Liver (tissue), 9 donors: ENCODE measurements around the gene PRPF18. TPM values are rescaled to one million over a fixed set of nuclear protein-coding genes. Genes with fewer than 3 reads are reported as not detected.

ENCODE experiments used
- DNase-seq: peaks from one replicate; pipeline ENCODE4 v3.0.0-alpha.2; 2017; ENCODE audit warnings: low spot score
- H3K27ac ChIP-seq, 2 donors: one replicate each; pipeline ENCODE4 v1.7.0; 2013; ENCODE audit warnings: inconsistent platforms in 2 of 2, low read length in 2 of 2, control low read depth in 1 of 2, low read depth in 1 of 2, mild to moderate bottlenecking in 1 of 2
- H3K27me3 ChIP-seq, 4 donors: one replicate each; pipeline versions ENCODE4 v1.6.1 to v1.7.0; 2013; ENCODE audit warnings: low read length in 3 of 4, inconsistent platforms in 1 of 4, mild to moderate bottlenecking in 1 of 4, moderate library complexity in 1 of 4; ENCODE audit not compliant: control insufficient read depth in 4 of 4, insufficient read depth in 4 of 4
- H3K36me3 ChIP-seq, 4 donors: one replicate each; pipeline versions ENCODE4 v1.6.1 to v1.7.0; 2013; ENCODE audit warnings: low read length in 3 of 4, mild to moderate bottlenecking in 3 of 4, low read depth in 1 of 4, moderate library complexity in 1 of 4; ENCODE audit not compliant: control insufficient read depth in 4 of 4, insufficient read depth in 3 of 4
- H3K4me1 ChIP-seq, 4 donors: one replicate each; pipeline versions ENCODE4 v1.6.1 to v1.7.0; 2013; ENCODE audit warnings: low read length in 3 of 4, mild to moderate bottlenecking in 3 of 4, moderate library complexity in 1 of 4; ENCODE audit not compliant: control insufficient read depth in 4 of 4, insufficient read depth in 4 of 4
- H3K4me3 ChIP-seq, 3 donors: one replicate each; pipeline versions ENCODE4 v1.6.1 to v1.7.0; 2013; ENCODE audit warnings: low read length in 3 of 3, control low read depth in 1 of 3, low read depth in 1 of 3, mild to moderate bottlenecking in 1 of 3
- H3K9ac ChIP-seq, 2 donors: one replicate each; pipeline ENCODE4 v1.7.0; 2013; ENCODE audit warnings: low read length in 2 of 2, mild to moderate bottlenecking in 2 of 2, moderate library complexity in 2 of 2, control low read depth in 1 of 2, low read depth in 1 of 2
- H3K9me3 ChIP-seq, 4 donors: one replicate each; pipeline versions ENCODE4 v1.6.1 to v1.7.0; 2013; ENCODE audit warnings: low read length in 3 of 4; ENCODE audit not compliant: control insufficient read depth in 4 of 4
- EGR1 ChIP-seq, 2 donors: IDR thresholded peaks; 2 replicates each; pipeline ENCODE4 v1.6.1; 2016 to 2018; ENCODE audit warnings: antibody characterized with exemption in 2 of 2, low read depth in 2 of 2
- FOXA1 ChIP-seq: IDR thresholded peaks from 2 replicates; pipeline ENCODE4 v1.6.1; 2016; ENCODE audit warnings: antibody characterized with exemption
- FOXA2 ChIP-seq: IDR thresholded peaks from 2 replicates; pipeline ENCODE4 v1.6.1; 2016; ENCODE audit warnings: antibody characterized with exemption
- GABPA ChIP-seq, 2 donors: IDR thresholded peaks in 1 of 2; conservative IDR thresholded peaks in 1 of 2; 2 replicates each; pipeline ENCODE4 v1.6.1; 2016; ENCODE audit warnings: antibody characterized with exemption in 2 of 2, mild to moderate bottlenecking in 1 of 2, moderate library complexity in 1 of 2
- HNF4A ChIP-seq, 2 donors: conservative IDR thresholded peaks; 2 replicates each; pipeline ENCODE4 v1.6.1; 2016; ENCODE audit warnings: antibody characterized with exemption in 2 of 2, mild to moderate bottlenecking in 2 of 2
- HNF4G ChIP-seq: IDR thresholded peaks from 2 replicates; pipeline ENCODE4 v1.6.1; 2016; ENCODE audit warnings: antibody characterized with exemption
- JUND ChIP-seq, 2 donors: IDR thresholded peaks; 2 replicates each; pipeline ENCODE4 v1.6.1; 2016; ENCODE audit warnings: antibody characterized with exemption in 2 of 2
- NR2F2 ChIP-seq: IDR thresholded peaks from 2 replicates; pipeline ENCODE4 v1.6.1; 2016; ENCODE audit warnings: antibody characterized with exemption
- RAD21 ChIP-seq, 2 donors: IDR thresholded peaks; 2 replicates each; pipeline ENCODE4 v1.6.1; 2016; ENCODE audit warnings: antibody characterized with exemption in 2 of 2, mild to moderate bottlenecking in 2 of 2
- RXRA ChIP-seq, 2 donors: IDR thresholded peaks; 2 replicates each; pipeline ENCODE4 v1.6.1; 2017 to 2018; ENCODE audit warnings: antibody characterized with exemption in 2 of 2, mild to moderate bottlenecking in 1 of 2
- SP1 ChIP-seq: IDR thresholded peaks from 2 replicates; pipeline ENCODE4 v1.6.1; 2018; ENCODE audit warnings: antibody characterized with exemption, mild to moderate bottlenecking
- TAF1 ChIP-seq: conservative IDR thresholded peaks from 2 replicates; pipeline ENCODE4 v1.6.1; 2016; ENCODE audit warnings: antibody characterized with exemption, mild to moderate bottlenecking
- YY1 ChIP-seq: IDR thresholded peaks from 2 replicates; pipeline ENCODE4 v1.6.1; 2016; ENCODE audit warnings: antibody characterized with exemption, mild to moderate bottlenecking
- WGBS: extraction: QIAGEN DNeasy Blood & Tissue Kit; methylation state at CpG from one replicate; pipeline ENCODE4 v1.1.7; 2013; 5-methylcytosine and 5-hydroxymethylcytosine counted together
- polyA plus RNA-seq, 2 donors: library from polyadenylated mRNA; stranded (reverse) in 1 of 2; unstranded in 1 of 2; fragments of 200-250 nt in 1 of 2; fragments of >200 nt in 1 of 2; fragmentation: Nextera tagmentation in 1 of 2; extraction: Ambion mirVana in 1 of 2; gene quantifications; one replicate each; pipeline versions ENCODE4 v1.2.1 to v1.2.3, GENCODE V29; 2013 to 2015
- total RNA-seq, 2 donors: library from RNA; depleted of rRNA; stranded (reverse); fragments of >200 nt; gene quantifications; one replicate each; pipeline ENCODE4 v1.2.3, GENCODE V29; 2014
- TF ChIP-seq, protein P1 (sequence below): IDR thresholded peaks from 2 replicates; pipeline ENCODE4 v1.6.1; 2016; ENCODE audit warnings: antibody characterized with exemption
- TF ChIP-seq, protein P2 (sequence below): IDR thresholded peaks from 2 replicates; pipeline ENCODE4 v1.6.1; 2016; ENCODE audit warnings: antibody characterized with exemption
- TF ChIP-seq, protein P3 (sequence below): IDR thresholded peaks from 2 replicates; pipeline ENCODE4 v1.6.1; 2016; ENCODE audit warnings: antibody characterized with exemption, mild to moderate bottlenecking
- TF ChIP-seq, protein P4 (sequence below): IDR thresholded peaks from 2 replicates; pipeline ENCODE4 v1.6.1; 2016; ENCODE audit warnings: antibody characterized with exemption
- TF ChIP-seq, protein P5 (sequence below): fragments of 150-350 bp; IDR thresholded peaks from 2 replicates; pipeline ENCODE4 v1.5.1; 2017; ENCODE audit warnings: improper control_type of control experiment, low read depth, low read length; ENCODE audit not compliant: missing input control
- donor health status: healthy.
- donor health status: healthy.
- donor health status: healthy.
- donor health status: healthy.
- donor health status: healthy.

PRPF18 gene
- total and polyA plus RNA-seq, 4 donors: 10.0 to 28.3 (median 14.5) TPM

DNA sequence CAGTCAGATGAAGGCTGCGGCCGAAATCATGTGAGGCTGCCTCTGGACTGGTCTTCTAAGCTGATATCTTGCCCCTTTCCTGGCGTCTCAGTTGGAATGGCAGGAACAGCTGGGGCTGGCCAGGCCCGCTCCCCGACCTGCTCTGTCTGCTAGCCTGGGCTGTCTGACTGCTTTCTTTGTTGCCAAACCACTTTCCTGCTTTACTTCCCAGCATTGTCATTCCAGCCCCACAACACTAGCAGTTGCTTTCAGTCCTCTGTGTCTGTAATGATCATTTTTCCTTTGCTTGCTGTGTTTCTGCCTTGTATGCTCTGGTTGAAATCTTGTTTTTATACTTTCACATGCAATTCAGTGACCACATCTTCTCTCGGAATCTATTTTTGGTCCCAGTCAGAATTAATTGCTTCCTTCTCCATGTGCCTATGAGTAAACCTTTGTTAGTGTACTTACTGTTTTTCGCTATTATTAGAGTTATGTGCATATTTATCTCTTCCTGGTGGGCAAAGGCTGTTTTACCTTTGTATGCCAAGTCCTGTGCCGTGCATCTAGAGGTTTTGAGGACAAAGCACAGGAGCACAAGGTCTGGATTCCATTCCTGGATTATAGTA lies 21.6 kb downstream of the PRPF18 start (continued):
- TF ChIP-seq, protein P1, sequence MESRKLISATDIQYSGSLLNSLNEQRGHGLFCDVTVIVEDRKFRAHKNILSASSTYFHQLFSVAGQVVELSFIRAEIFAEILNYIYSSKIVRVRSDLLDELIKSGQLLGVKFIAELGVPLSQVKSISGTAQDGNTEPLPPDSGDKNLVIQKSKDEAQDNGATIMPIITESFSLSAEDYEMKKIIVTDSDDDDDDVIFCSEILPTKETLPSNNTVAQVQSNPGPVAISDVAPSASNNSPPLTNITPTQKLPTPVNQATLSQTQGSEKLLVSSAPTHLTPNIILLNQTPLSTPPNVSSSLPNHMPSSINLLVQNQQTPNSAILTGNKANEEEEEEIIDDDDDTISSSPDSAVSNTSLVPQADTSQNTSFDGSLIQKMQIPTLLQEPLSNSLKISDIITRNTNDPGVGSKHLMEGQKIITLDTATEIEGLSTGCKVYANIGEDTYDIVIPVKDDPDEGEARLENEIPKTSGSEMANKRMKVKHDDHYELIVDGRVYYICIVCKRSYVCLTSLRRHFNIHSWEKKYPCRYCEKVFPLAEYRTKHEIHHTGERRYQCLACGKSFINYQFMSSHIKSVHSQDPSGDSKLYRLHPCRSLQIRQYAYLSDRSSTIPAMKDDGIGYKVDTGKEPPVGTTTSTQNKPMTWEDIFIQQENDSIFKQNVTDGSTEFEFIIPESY: no peak
- TF ChIP-seq EGR1 (IDR thresholded peaks at IDR 0.05; ENCODE audit: low read depth in 2 of 2) (no peak), RXRA (IDR thresholded peaks at IDR 0.05) (no peak), JUND (IDR thresholded peaks at IDR 0.05) (no peak), TAF1 (no peak), FOXA1 (no peak), SP1 (no peak)
- TF ChIP-seq, protein P2, sequence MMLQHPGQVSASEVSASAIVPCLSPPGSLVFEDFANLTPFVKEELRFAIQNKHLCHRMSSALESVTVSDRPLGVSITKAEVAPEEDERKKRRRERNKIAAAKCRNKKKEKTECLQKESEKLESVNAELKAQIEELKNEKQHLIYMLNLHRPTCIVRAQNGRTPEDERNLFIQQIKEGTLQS: no peak

DNA sequence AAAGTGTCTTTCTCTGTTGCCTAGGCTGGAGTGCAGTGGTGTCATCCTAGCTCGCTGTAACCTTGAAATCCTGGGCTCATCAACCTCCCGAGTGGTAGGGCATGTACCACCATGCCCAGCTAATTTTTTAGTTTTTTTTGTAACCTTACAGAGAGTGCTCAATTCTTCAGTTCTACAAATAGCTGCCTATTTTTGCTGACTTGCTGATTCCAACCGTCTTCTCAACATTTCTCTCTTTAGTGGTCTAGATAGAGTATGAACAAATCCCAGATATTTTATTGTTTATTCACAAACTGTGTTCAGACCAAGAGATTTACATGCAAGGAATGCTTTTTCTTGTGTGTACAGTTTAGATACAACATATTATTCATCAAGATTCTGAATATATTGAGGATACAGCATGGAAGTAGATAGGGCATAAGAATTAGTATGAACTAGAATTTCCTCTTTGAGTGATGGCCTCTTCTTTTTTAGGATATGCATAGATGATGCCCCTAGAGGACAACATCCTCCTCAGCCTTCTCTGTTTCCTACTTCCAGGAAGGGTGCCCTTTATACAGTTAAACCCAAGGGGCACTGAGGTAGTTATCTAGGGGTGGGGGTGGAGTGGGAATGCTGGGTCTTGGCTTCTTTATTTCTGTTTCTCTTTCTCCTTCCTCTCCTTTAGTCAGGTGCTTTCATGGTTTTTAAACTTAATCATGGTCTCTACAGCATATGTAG lies 26.0 kb downstream of the PRPF18 start:
- DNase-seq: no peak
- no peaks in the 10 kb centered on the region for H3K27me3 ChIP-seq
- peaks cover 11 to 42% (median 34%) of the 10 kb centered on the region in 4 donors for H3K36me3 ChIP-seq
- no peak overlapping the region for H3K4me3 ChIP-seq
- no peak overlapping the region for H3K27ac ChIP-seq
- WGBS: 92% methylated on average over 3 of the region's 3 CpGs
- H3K9ac ChIP-seq: no peak overlapping the region
- TF ChIP-seq, protein P3, sequence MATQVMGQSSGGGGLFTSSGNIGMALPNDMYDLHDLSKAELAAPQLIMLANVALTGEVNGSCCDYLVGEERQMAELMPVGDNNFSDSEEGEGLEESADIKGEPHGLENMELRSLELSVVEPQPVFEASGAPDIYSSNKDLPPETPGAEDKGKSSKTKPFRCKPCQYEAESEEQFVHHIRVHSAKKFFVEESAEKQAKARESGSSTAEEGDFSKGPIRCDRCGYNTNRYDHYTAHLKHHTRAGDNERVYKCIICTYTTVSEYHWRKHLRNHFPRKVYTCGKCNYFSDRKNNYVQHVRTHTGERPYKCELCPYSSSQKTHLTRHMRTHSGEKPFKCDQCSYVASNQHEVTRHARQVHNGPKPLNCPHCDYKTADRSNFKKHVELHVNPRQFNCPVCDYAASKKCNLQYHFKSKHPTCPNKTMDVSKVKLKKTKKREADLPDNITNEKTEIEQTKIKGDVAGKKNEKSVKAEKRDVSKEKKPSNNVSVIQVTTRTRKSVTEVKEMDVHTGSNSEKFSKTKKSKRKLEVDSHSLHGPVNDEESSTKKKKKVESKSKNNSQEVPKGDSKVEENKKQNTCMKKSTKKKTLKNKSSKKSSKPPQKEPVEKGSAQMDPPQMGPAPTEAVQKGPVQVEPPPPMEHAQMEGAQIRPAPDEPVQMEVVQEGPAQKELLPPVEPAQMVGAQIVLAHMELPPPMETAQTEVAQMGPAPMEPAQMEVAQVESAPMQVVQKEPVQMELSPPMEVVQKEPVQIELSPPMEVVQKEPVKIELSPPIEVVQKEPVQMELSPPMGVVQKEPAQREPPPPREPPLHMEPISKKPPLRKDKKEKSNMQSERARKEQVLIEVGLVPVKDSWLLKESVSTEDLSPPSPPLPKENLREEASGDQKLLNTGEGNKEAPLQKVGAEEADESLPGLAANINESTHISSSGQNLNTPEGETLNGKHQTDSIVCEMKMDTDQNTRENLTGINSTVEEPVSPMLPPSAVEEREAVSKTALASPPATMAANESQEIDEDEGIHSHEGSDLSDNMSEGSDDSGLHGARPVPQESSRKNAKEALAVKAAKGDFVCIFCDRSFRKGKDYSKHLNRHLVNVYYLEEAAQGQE: no peak
- TF ChIP-seq, protein P2: no peak
- no peak for TF ChIP-seq TAF1
- TF ChIP-seq GABPA (IDR thresholded peaks at IDR 0.05 in 1 of 2, conservative IDR thresholded peaks at IDR 0.05 in 1 of 2): no peak
- no peak for TF ChIP-seq JUND (IDR thresholded peaks at IDR 0.05)
- no peak for TF ChIP-seq HNF4A (conservative IDR thresholded peaks at IDR 0.05)
- no peak for TF ChIP-seq RXRA (IDR thresholded peaks at IDR 0.05)
- no peak for TF ChIP-seq FOXA2
- TF ChIP-seq, protein P4, sequence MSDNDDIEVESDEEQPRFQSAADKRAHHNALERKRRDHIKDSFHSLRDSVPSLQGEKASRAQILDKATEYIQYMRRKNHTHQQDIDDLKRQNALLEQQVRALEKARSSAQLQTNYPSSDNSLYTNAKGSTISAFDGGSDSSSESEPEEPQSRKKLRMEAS: no peak
- TF ChIP-seq, protein P1: no peak
- no peak for TF ChIP-seq NR2F2
- TF ChIP-seq, protein P5, sequence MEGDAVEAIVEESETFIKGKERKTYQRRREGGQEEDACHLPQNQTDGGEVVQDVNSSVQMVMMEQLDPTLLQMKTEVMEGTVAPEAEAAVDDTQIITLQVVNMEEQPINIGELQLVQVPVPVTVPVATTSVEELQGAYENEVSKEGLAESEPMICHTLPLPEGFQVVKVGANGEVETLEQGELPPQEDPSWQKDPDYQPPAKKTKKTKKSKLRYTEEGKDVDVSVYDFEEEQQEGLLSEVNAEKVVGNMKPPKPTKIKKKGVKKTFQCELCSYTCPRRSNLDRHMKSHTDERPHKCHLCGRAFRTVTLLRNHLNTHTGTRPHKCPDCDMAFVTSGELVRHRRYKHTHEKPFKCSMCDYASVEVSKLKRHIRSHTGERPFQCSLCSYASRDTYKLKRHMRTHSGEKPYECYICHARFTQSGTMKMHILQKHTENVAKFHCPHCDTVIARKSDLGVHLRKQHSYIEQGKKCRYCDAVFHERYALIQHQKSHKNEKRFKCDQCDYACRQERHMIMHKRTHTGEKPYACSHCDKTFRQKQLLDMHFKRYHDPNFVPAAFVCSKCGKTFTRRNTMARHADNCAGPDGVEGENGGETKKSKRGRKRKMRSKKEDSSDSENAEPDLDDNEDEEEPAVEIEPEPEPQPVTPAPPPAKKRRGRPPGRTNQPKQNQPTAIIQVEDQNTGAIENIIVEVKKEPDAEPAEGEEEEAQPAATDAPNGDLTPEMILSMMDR: no peak
- TF ChIP-seq FOXA1: no peak
- no peak for TF ChIP-seq YY1
- no peak for TF ChIP-seq HNF4G
- no peak for TF ChIP-seq SP1
- no peak for TF ChIP-seq RAD21 (IDR thresholded peaks at IDR 0.05)
- no peak for TF ChIP-seq EGR1 (IDR thresholded peaks at IDR 0.05; ENCODE audit: low read depth in 2 of 2)
- no peaks in the 10 kb centered on the region for H3K4me1 ChIP-seq
- no peaks in the 10 kb centered on the region for H3K9me3 ChIP-seq
